Glutamatergic neuron (in vitro differentiated cells): Measurements from ENCODE around the gene PRKCE. TPM values are rescaled to one million over a fixed set of nuclear protein-coding genes. Genes with fewer than 3 reads are reported as not detected.

ENCODE experiments used
- DNase-seq: peaks from one replicate; pipeline ENCODE4 v3.0.0; 2022
- H3K27ac Mint-ChIP-seq: one replicate; pipeline ENCODE4 v1.8.0; 2020; ENCODE audit warnings: mild to moderate bottlenecking, mixed read lengths, inconsistent platforms; ENCODE audit not compliant: unreplicated experiment
- H3K27me3 Mint-ChIP-seq: one replicate; pipeline ENCODE4 v1.8.0; 2020; ENCODE audit warnings: mild to moderate bottlenecking, moderate library complexity, mixed read lengths, inconsistent platforms; ENCODE audit not compliant: unreplicated experiment
- H3K36me3 Mint-ChIP-seq: one replicate; pipeline ENCODE4 v1.8.0; 2020; ENCODE audit warnings: mild to moderate bottlenecking, mixed read lengths, inconsistent platforms; ENCODE audit not compliant: unreplicated experiment
- H3K4me1 Mint-ChIP-seq: one replicate; pipeline ENCODE4 v1.8.0; 2020; ENCODE audit warnings: mild to moderate bottlenecking, low read depth, mixed read lengths, inconsistent platforms; ENCODE audit not compliant: unreplicated experiment
- H3K4me3 Mint-ChIP-seq: one replicate; pipeline ENCODE4 v1.8.0; 2020; ENCODE audit warnings: mild to moderate bottlenecking, mixed read lengths, inconsistent platforms; ENCODE audit not compliant: unreplicated experiment
- H3K9me3 Mint-ChIP-seq: one replicate; pipeline ENCODE4 v1.8.0; 2020; ENCODE audit warnings: mild to moderate bottlenecking, moderate library complexity, mixed read lengths, inconsistent platforms; ENCODE audit not compliant: unreplicated experiment
- total RNA-seq: library from RNA; stranded (reverse); fragmentation: NEBNext Ultra II Directional; extraction: Animal tissue kit (Norgen Biotek cat#: 25700); gene quantifications from one replicate; pipeline ENCODE4 v1.2.1, GENCODE V29; 2021; ENCODE audit not compliant: unreplicated experiment
- TF ChIP-seq, protein P1 (sequence below): fragments of 200-600 bp; sonication (generic); IDR thresholded peaks from one replicate; pipeline ENCODE4 v1.5.0; 2021; ENCODE audit not compliant: partially characterized antibody, unreplicated experiment

The PRKCE gene
- total RNA-seq, 1 donor from 2014 or later, result 74.8 TPM

- TF ChIP-seq, protein P1, sequence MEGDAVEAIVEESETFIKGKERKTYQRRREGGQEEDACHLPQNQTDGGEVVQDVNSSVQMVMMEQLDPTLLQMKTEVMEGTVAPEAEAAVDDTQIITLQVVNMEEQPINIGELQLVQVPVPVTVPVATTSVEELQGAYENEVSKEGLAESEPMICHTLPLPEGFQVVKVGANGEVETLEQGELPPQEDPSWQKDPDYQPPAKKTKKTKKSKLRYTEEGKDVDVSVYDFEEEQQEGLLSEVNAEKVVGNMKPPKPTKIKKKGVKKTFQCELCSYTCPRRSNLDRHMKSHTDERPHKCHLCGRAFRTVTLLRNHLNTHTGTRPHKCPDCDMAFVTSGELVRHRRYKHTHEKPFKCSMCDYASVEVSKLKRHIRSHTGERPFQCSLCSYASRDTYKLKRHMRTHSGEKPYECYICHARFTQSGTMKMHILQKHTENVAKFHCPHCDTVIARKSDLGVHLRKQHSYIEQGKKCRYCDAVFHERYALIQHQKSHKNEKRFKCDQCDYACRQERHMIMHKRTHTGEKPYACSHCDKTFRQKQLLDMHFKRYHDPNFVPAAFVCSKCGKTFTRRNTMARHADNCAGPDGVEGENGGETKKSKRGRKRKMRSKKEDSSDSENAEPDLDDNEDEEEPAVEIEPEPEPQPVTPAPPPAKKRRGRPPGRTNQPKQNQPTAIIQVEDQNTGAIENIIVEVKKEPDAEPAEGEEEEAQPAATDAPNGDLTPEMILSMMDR, result no peak
- Mint-ChIP-seq H3K4me3 (peak overlapping the region; percentile 41), H3K27me3 (peaks cover 7% of the 10 kb centered on the region), H3K9me3 (peaks cover 15% of the 10 kb centered on the region), H3K36me3 (peaks cover 5% of the 10 kb centered on the region), H3K27ac (peak overlapping the region; percentile 57), H3K4me1 (peaks cover 45% of the 10 kb centered on the region)
- DNase-seq, result no peak
These were observed 240.4 kb downstream of the PRKCE start for GRCh38 chr2:45891719-45892424.

DNA sequence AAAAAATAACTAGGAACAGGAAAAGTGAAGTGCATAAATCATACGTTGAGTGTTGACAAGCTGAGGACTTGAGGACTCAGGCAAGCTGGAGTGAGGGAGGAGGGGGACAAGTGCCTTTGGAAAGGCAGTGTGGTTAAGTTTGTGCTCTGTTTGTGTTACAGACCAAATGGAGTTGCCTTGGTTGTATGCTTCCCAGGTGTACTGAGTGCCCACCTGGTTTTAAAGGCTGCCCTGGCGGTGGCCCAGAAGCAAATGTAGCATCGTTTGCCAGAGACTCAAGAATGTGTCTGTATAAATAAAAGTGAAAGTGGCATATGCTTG lies 240.9 kb downstream of the PRKCE start:
- Mint-ChIP-seq H3K36me3 (peaks cover 5% of the 10 kb centered on the region), H3K9me3 (peaks cover 15% of the 10 kb centered on the region), H3K27ac (peak overlapping the region; percentile 4), H3K4me3 (peak overlapping the region; percentile 41), H3K27me3 (peaks cover 5% of the 10 kb centered on the region), H3K4me1 (peaks cover 41% of the 10 kb centered on the region)
- TF ChIP-seq, protein P1, result no peak
- no peak for DNase-seq

GRCh38 chr2:45892757-45893156 lies 241.3 kb downstream of the PRKCE start:
- Mint-ChIP-seq H3K4me1 (peaks cover 41% of the 10 kb centered on the region), H3K4me3 (peak overlapping the region; percentile 43), H3K9me3 (peaks cover 15% of the 10 kb centered on the region), H3K27ac (peak overlapping the region; percentile 4), H3K36me3 (peaks cover 5% of the 10 kb centered on the region), H3K27me3 (peaks cover 5% of the 10 kb centered on the region)
- DNase-seq, result no peak
- TF ChIP-seq, protein P1, result no peak

DNA sequence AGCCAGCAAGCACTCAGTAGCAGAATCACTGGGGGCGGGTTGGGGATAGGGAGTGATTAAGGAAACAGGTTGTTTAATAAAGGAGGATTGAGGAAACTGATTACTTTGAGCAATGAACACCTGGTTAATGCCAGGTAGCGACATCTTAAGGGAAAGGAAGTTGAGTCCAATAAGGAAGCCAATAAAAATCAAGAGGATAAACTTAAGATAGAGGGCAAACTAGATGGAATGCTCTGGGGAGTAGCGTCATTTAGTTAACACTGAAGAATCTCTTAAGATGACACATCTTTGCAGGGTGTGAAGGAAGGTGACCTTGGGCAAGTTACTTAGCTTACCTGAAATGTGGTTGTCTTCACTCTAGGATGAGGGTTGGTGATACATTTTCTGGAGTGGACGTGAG lies 242.7 kb downstream of the PRKCE start:
- H3K4me3 Mint-ChIP-seq, result no peak overlapping the region
- peaks cover 5% of the 10 kb centered on the region for H3K36me3 Mint-ChIP-seq
- H3K27me3 Mint-ChIP-seq, result peaks cover 3% of the 10 kb centered on the region
- DNase-seq, result no peak
- TF ChIP-seq, protein P1, result no peak
- peaks cover 8% of the 10 kb centered on the region for H3K9me3 Mint-ChIP-seq
- peaks cover 36% of the 10 kb centered on the region for H3K4me1 Mint-ChIP-seq
- H3K27ac Mint-ChIP-seq, result no peak overlapping the region

- DNase-seq, result no peak
- peaks cover 3% of the 10 kb centered on the region for H3K27me3 Mint-ChIP-seq
- H3K9me3 Mint-ChIP-seq, result peaks cover 8% of the 10 kb centered on the region
- H3K36me3 Mint-ChIP-seq, result peaks cover 5% of the 10 kb centered on the region
- peaks cover 28% of the 10 kb centered on the region for H3K4me1 Mint-ChIP-seq
- TF ChIP-seq, protein P1, result no peak
- H3K4me3 Mint-ChIP-seq, result no peak overlapping the region
- H3K27ac Mint-ChIP-seq, result no peak overlapping the region
These were observed 243.9 kb downstream of the PRKCE start for GRCh38 chr2:45895241-45895861.
